K562 (cell line): ENCODE results near the gene TXK. TPM values are rescaled to one million over a fixed set of nuclear protein-coding genes. Genes with fewer than 3 reads are reported as not detected.

ENCODE experiments used
- REST ChIP-seq, 2 experiments: fragments of 450-650 bp; formaldehyde crosslinking in 1 of 2; IDR thresholded peaks; 2 replicates each; pipeline versions ENCODE4 v1.4.0 to v1.6.1; 2014 to 2020; ENCODE audit warnings: mild to moderate bottlenecking in 2 of 2, borderline replicate concordance in 1 of 2, low read depth in 1 of 2
- polyA plus RNA-seq, 8 experiments: library from polyadenylated mRNA; depleted of rRNA in 4 of 8; stranded (reverse) in 5 of 8; unstranded in 3 of 8; fragments of >200 nt; fragmentation: Nextera tagmentation in 2 of 8; fragmentation: Illumina TruSeq in 1 of 8; extraction: Ambion mirVana in 2 of 8; extraction: Trizol in 1 of 8; gene quantifications; 2 replicates each; pipeline versions ENCODE4 v1.2.1 to v1.2.3, GENCODE V29; 2011 to 2014; ENCODE audit warnings: inconsistent platforms in 1 of 8, missing spikeins in 1 of 8
- total RNA-seq, 7 experiments: library from RNA; depleted of rRNA in 6 of 7; stranded (reverse); fragments of >200 nt in 6 of 7; fragmentation: Illumina TruSeq in 2 of 7; extraction: Trizol in 2 of 7; gene quantifications; 2 replicates each; pipeline versions ENCODE4 v1.2.1 to v1.2.3, GENCODE V29; 2011 to 2021; ENCODE audit warnings: low replicate concordance in 1 of 7

TXK gene
- total and polyA plus RNA-seq, 9 of the 15 experiments (the other 6 are each of a cell fraction or from before 2014, with no cell fraction given): 0.24 to 1.1 (median 0.45) TPM; not detected in 1

DNA sequence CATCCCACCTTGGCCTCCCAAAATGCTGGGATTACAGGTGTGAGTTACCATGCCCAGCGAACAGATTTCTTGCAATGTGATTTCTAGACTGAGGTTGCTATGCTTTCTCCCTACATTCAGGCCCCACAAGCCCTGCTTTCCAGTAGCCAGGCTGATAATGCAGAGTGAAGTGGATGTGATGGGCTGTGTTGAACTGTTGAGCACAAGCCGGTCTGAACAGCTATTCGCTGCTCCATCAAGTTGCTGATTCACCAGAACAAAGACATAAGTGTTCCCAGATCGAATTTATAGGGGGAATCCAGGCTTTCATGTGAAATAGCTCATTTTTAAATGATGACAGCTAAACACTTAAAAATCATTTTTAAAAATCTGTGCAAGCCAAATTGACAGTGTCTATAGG, 109.5 kb downstream of the TXK start (continued):
- TF ChIP-seq REST (IDR thresholded peaks at IDR 0.05; ENCODE audit: borderline replicate concordance) (no peak), REST (CRISPR knock-in tag; IDR thresholded peaks at IDR 0.05; ENCODE audit: low read depth) (no peak)
